Transverse colon (tissue), 4 donors: ENCODE results near the gene LIG1. TPM values are rescaled to one million over a fixed set of nuclear protein-coding genes. Genes with fewer than 3 reads are reported as not detected.

Experiments
- DNase-seq: peaks from one replicate; pipeline ENCODE4 v3.0.0-alpha.2; 2019
- H3K27ac ChIP-seq, 4 donors: fragments of 200-600 bp; sonication (generic); 2 replicates each; pipeline ENCODE4 v1.5.1; 2016 to 2018; ENCODE audit warnings: inconsistent platforms in 4 of 4
- H3K27me3 ChIP-seq: fragments of 200-600 bp; sonication (generic); 2 replicates; pipeline ENCODE4 v1.5.1; 2017; ENCODE audit warnings: inconsistent platforms
- H3K36me3 ChIP-seq, 4 donors: fragments of 200-600 bp; sonication (generic); 2 replicates each; pipeline ENCODE4 v1.5.1; 2017 to 2019; ENCODE audit warnings: inconsistent platforms in 4 of 4
- H3K4me1 ChIP-seq, 4 donors: fragments of 200-600 bp; sonication (generic); 2 replicates each; pipeline ENCODE4 v1.5.1; 2017 to 2020; ENCODE audit warnings: inconsistent platforms in 4 of 4
- H3K4me3 ChIP-seq, 4 donors: fragments of 200-600 bp; sonication (generic); 1 replicate in 1 of 4; 2 replicates in 3 of 4; pipeline versions ENCODE4 v1.5.1 to v1.6.1; 2017 to 2019; ENCODE audit warnings: inconsistent platforms in 4 of 4
- H3K9me3 ChIP-seq, 2 donors: fragments of 200-600 bp; sonication (generic); 2 replicates each; pipeline ENCODE4 v1.5.1; 2017 to 2019; ENCODE audit warnings: inconsistent platforms in 2 of 2
- CTCF ChIP-seq, 5 experiments: fragments of 200-600 bp in 3 of 5; fragments of 450-650 bp in 2 of 5; sonication (generic) in 3 of 5; IDR thresholded peaks; 1 replicate in 2 of 5; 2 replicates in 3 of 5; pipeline ENCODE4 v1.5.1; 2016 to 2017; ENCODE audit warnings: antibody characterized with exemption in 5 of 5, inconsistent platforms in 3 of 5, mild to moderate bottlenecking in 2 of 5, moderate library complexity in 1 of 5
- EP300 ChIP-seq: sonication (generic); formaldehyde crosslinking; IDR thresholded peaks from one replicate; pipeline ENCODE4 v1.6.1; 2017; ENCODE audit warnings: antibody characterized with exemption, low read depth
- POLR2A ChIP-seq: fragments of 450-650 bp; IDR thresholded peaks from one replicate; pipeline ENCODE4 v1.6.1; 2016; ENCODE audit warnings: antibody characterized with exemption, mild to moderate bottlenecking, moderate library complexity
- POLR2AphosphoS5 ChIP-seq, 3 donors: sonication (generic); formaldehyde crosslinking; IDR thresholded peaks; one replicate each; pipeline ENCODE4 v1.6.1; 2016; ENCODE audit warnings: antibody characterized with exemption in 3 of 3
- WGBS, 2 donors: methylation state at CpG; one replicate each; pipeline ENCODE4 v1.1.5; 2018; ENCODE audit warnings: low coverage in 1 of 2; 5-methylcytosine and 5-hydroxymethylcytosine counted together
- in situ Hi-C, 4 donors: fragments of 200-750 bp; cut with MboI; loops; one replicate each; pipeline versions ENCODE4 v1.15.0 to v1.15.1; 2017; ENCODE audit warnings: low sequenced_read_pairs in 3 of 4, low pct_ligation_motif_present in 1 of 4, low pct_unique_long_range_greater_than_20kb in 1 of 4
- intact Hi-C: fragments of 100-400 bp; cut with DNase I; formaldehyde crosslinking; loops from one replicate; pipeline ENCODE4 v1.15.1; 2023; ENCODE audit warnings: low total_unique reads
- total RNA-seq, 4 donors: library from RNA; depleted of rRNA; stranded (reverse); fragments of >200 nt; gene quantifications; one replicate each; pipeline ENCODE4 v1.1.0, GENCODE V29; 2016

Gene LIG1
- total RNA-seq, 4 donors from 2014 or later = 14.3 to 71.4 (median 26.8) TPM

- Histone ChIP-seq H3K27me3 (no peaks in the 10 kb centered on the region), H3K9me3 (no peaks in the 10 kb centered on the region), H3K4me1 (peaks cover 0 to 26% (median 13%) of the 10 kb centered on the region in 4 donors), H3K4me3 (peak within 1 kb of the TSS; percentile 22 to 54 (median 34)), H3K27ac (peak within 1 kb of the TSS; percentile 87 to 93 (median 89)), H3K36me3 (no peaks in the 10 kb centered on the region)
- in situ Hi-C loops = no loop called here
- intact Hi-C loops = no loop called here
- TF ChIP-seq POLR2AphosphoS5 (IDR thresholded peaks at IDR 0.05) (peak; percentile 35 to 38 (median 37)), POLR2A (peak; percentile 26), EP300 (no peak), CTCF (IDR thresholded peaks at IDR 0.05) (no peak)
- DNase-seq = peak; percentile 89
- 0% methylated on average over 3 to 27 of the region's 27 CpGs for WGBS, 2 donors
These were observed 59.7 kb downstream of the LIG1 start, which contains the start of gene PLA2G4C for GRCh38 chr19:48110350-48110966. Gene PLA2G4C, minus strand, starts transcription at chr19:48110817. Its CDS starts 4,288 bp downstream, at chr19:48106529.

GRCh38 chr19:48108997-48109782 lies 61.0 kb downstream of the LIG1 start:
- no peak for TF ChIP-seq POLR2A
- no peak for TF ChIP-seq CTCF (IDR thresholded peaks at IDR 0.05)
- no peak for TF ChIP-seq POLR2AphosphoS5 (IDR thresholded peaks at IDR 0.05)
- TF ChIP-seq EP300 = no peak
- Histone ChIP-seq H3K4me1 (peaks cover 0 to 26% (median 13%) of the 10 kb centered on the region in 4 donors), H3K36me3 (no peaks in the 10 kb centered on the region), H3K9me3 (no peaks in the 10 kb centered on the region), H3K27ac (peak overlapping the region in 3 of 4 donors; percentile 87 to 93 (median 89)), H3K27me3 (no peaks in the 10 kb centered on the region), H3K4me3 (no peak overlapping the region)
- intact Hi-C loops (loop anchor here (10.0 kb wide), 1 partner anchor 256 kb away; the partner anchor contains the start of genes SYNGR4 and TMEM143), in situ Hi-C loops (loop anchor here in 3 of 4 donors (5.0 to 10.0 kb wide), 2 partner anchors 43 to 46 kb away; no protein-coding TSS in a partner anchor)
- WGBS, 2 donors = 61 to 82% methylated on average over 4 to 15 of the region's 15 CpGs
- no peak for DNase-seq

GRCh38 chr19:48103922-48104321 lies 66.2 kb downstream of the LIG1 start:
- 97 to 100% methylated on average over 1 to 5 of the region's 5 CpGs for WGBS, 2 donors
- H3K4me1 ChIP-seq = peaks cover 0 to 10% (median 4%) of the 10 kb centered on the region in 4 donors
- intact Hi-C loops = loop anchor here (10.0 kb wide), 1 partner anchor 261 kb away; the partner anchor contains the start of genes SYNGR4 and TMEM143

More at GRCh38 chr19:48103922-48104321, 66.2 kb downstream of the LIG1 start:
- Histone ChIP-seq H3K9me3 (no peaks in the 10 kb centered on the region), H3K4me3 (no peak overlapping the region), H3K27ac (no peak overlapping the region), H3K36me3 (no peaks in the 10 kb centered on the region), H3K27me3 (no peaks in the 10 kb centered on the region)
- DNase-seq = no peak
- in situ Hi-C loops = loop anchor here in 2 of 4 donors (10.0 kb wide), 1 partner anchor 51 kb away; no protein-coding TSS in a partner anchor
- TF ChIP-seq EP300 (no peak), POLR2A (no peak), CTCF (IDR thresholded peaks at IDR 0.05) (no peak), POLR2AphosphoS5 (IDR thresholded peaks at IDR 0.05) (no peak)
